Measurements from ENCODE around the gene APOM.
A peak's percentile ranks its signal among the peaks of the same experiment; 100 is the strongest.

The APOM gene

GRCh38 chr6:31663961-31664789 is 8.5 kb downstream of the APOM start:
- DNase-seq (ENCODE audit: low read depth): peak; percentile 80
- peak overlapping the region; percentile 98 for H3K4me3 ChIP-seq (ENCODE audit: low read length)
- TF ChIP-seq CTCF (conservative IDR thresholded peaks at IDR 0.05; ENCODE audit: low read length): no peak

GRCh38 chr6:31664790-31665500 is 9.3 kb downstream of the APOM start, which contains the start of gene GPANK1:
GPANK1 (minus strand) TSS chr6:31664997; CDS start chr6:31664478, 519 bp downstream.
- DNase-seq (ENCODE audit: low read depth): peak; percentile 95
- peak within 1 kb of the TSS; percentile 98 for H3K4me3 ChIP-seq (ENCODE audit: low read length)
- no peak for TF ChIP-seq CTCF (conservative IDR thresholded peaks at IDR 0.05; ENCODE audit: low read length)

- TF ChIP-seq CTCF (conservative IDR thresholded peaks at IDR 0.05; ENCODE audit: low read length): no peak; the same call in 1 of the 2 replicates
- H3K4me3 ChIP-seq (ENCODE audit: low read length): peak within 1 kb of the TSS; percentile 98
- peak; percentile 96 for DNase-seq (ENCODE audit: low read depth)
These were observed 10.0 kb downstream of the APOM start, which contains the start of gene CSNK2B for GRCh38 chr6:31665501-31666336. CSNK2B (plus strand) TSS chr6:31666080; CDS start chr6:31666832, 752 bp downstream.

GRCh38 chr6:31666337-31666965 is 10.8 kb downstream of the APOM start:
- H3K4me3 ChIP-seq (ENCODE audit: low read length): peak overlapping the region; percentile 98
- no peak for DNase-seq (ENCODE audit: low read depth)
- TF ChIP-seq CTCF (conservative IDR thresholded peaks at IDR 0.05; ENCODE audit: low read length): no peak

- DNase-seq (ENCODE audit: low read depth): no peak
- H3K4me3 ChIP-seq (ENCODE audit: low read length): no peak within 1 kb of the TSS
- no peak for TF ChIP-seq CTCF (conservative IDR thresholded peaks at IDR 0.05; ENCODE audit: low read length)
These were observed 14.0 kb downstream of the APOM start, which contains the start of gene LY6G5B for GRCh38 chr6:31669676-31670075. LY6G5B (plus strand) TSS chr6:31669976; CDS start chr6:31670951, 975 bp downstream.

- no peak for DNase-seq (ENCODE audit: low read depth)
- no peak overlapping the region for H3K4me3 ChIP-seq (ENCODE audit: low read length)
- no peak for TF ChIP-seq CTCF (conservative IDR thresholded peaks at IDR 0.05; ENCODE audit: low read length)
These were observed 20.7 kb downstream of the APOM start for GRCh38 chr6:31676322-31676903.
